CD4-positive, alpha-beta memory T cell (primary cell): ENCODE data around the gene CST6. TPM values are rescaled to one million over a fixed set of nuclear protein-coding genes. Genes with fewer than 3 reads are reported as not detected.

Experiments
- CTCF ChIA-PET: fragments of 350-600 bp; sonication (Branson Sonifier 250); formaldehyde crosslinking; loops from one replicate; lab custom pipeline; 2021; ENCODE audit warnings: inconsistent platforms; ENCODE audit not compliant: partially characterized antibody; lab: Charles Lee
- POLR2A ChIA-PET: fragments of 350-600 bp; sonication (Branson Sonifier 250); formaldehyde crosslinking; loops from one replicate; lab custom pipeline; 2021; ENCODE audit not compliant: partially characterized antibody; lab: Charles Lee
- DNase-seq, 5 donors: peaks; one replicate each; pipeline versions ENCODE4 v3.0.0 to v3.0.0-alpha.2; 2020 to 2022; ENCODE audit warnings: mixed read lengths in 1 of 5
- H3K27ac ChIP-seq: one replicate; pipeline ENCODE4 v1.7.0; 2013; ENCODE audit warnings: low read depth, low read length
- H3K27me3 ChIP-seq: 2 replicates; pipeline ENCODE4 v1.7.0; 2013; ENCODE audit warnings: mild to moderate bottlenecking, low read length, moderate library complexity; ENCODE audit not compliant: insufficient read depth
- H3K36me3 ChIP-seq: 2 replicates; pipeline ENCODE4 v1.7.0; 2013; ENCODE audit warnings: mild to moderate bottlenecking, low read length, moderate library complexity; ENCODE audit not compliant: insufficient read depth
- H3K4me1 ChIP-seq: 2 replicates; pipeline ENCODE4 v1.7.0; 2013; ENCODE audit warnings: mild to moderate bottlenecking, low read length, moderate library complexity; ENCODE audit not compliant: insufficient read depth
- H3K4me3 ChIP-seq, 2 donors: one replicate each; pipeline ENCODE4 v1.7.0; 2013; ENCODE audit warnings: low read length in 2 of 2, mild to moderate bottlenecking in 1 of 2
- H3K9me3 ChIP-seq, 2 donors: one replicate each; pipeline ENCODE4 v1.7.0; 2013; ENCODE audit warnings: low read length in 2 of 2, control low read depth in 1 of 2; ENCODE audit not compliant: control insufficient read depth in 1 of 2
- H3K27ac Mint-ChIP-seq, 7 donors: one replicate each; pipeline ENCODE4 v1.8.0; 2020 to 2021; ENCODE audit warnings: mixed read lengths in 7 of 7, mild to moderate bottlenecking in 6 of 7, inconsistent platforms in 3 of 7, moderate library complexity in 3 of 7
- H3K27me3 Mint-ChIP-seq, 2 donors: one replicate each; pipeline ENCODE4 v1.8.0; 2020 to 2021; ENCODE audit warnings: mixed read lengths in 2 of 2
- H3K36me3 Mint-ChIP-seq, 2 donors: one replicate each; pipeline ENCODE4 v1.8.0; 2020 to 2021; ENCODE audit warnings: mixed read lengths in 2 of 2, inconsistent platforms in 1 of 2, mild to moderate bottlenecking in 1 of 2
- H3K4me1 Mint-ChIP-seq, 4 donors: one replicate each; pipeline ENCODE4 v1.8.0; 2020 to 2021; ENCODE audit warnings: mixed read lengths in 4 of 4, mild to moderate bottlenecking in 1 of 4
- H3K4me3 Mint-ChIP-seq, 8 donors: one replicate each; pipeline ENCODE4 v1.8.0; 2020 to 2021; ENCODE audit warnings: mixed read lengths in 8 of 8, mild to moderate bottlenecking in 7 of 8, moderate library complexity in 6 of 8, inconsistent platforms in 3 of 8
- H3K9me3 Mint-ChIP-seq, 8 donors: one replicate each; pipeline ENCODE4 v1.8.0; 2020 to 2021; ENCODE audit warnings: mixed read lengths in 8 of 8, mild to moderate bottlenecking in 5 of 8, inconsistent platforms in 3 of 8, moderate library complexity in 1 of 8
- intact Hi-C: fragments of 100-400 bp; cut with micrococcal nuclease; formaldehyde crosslinking; loops from one replicate; pipeline ENCODE4 v1.15.1; 2023
- polyA plus RNA-seq, 2 donors: library from polyadenylated mRNA; unstranded; fragments of 300-500 nt; fragmentation: Illumina TruSeq; gene quantifications; one replicate each; pipeline ENCODE4 v1.2.3, GENCODE V29; 2021
- total RNA-seq, 2 experiments: library from RNA; stranded (reverse); gene quantifications; one replicate each; pipeline ENCODE4 v1.2.3, GENCODE V29; 2021

CST6 gene, protein sequence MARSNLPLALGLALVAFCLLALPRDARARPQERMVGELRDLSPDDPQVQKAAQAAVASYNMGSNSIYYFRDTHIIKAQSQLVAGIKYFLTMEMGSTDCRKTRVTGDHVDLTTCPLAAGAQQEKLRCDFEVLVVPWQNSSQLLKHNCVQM
- not detected for total RNA-seq
- not detected for polyA plus RNA-seq

- H3K27me3 Mint-ChIP-seq, result peaks cover 9 to 14% of the 10 kb centered on the region in 2 donors
- no peaks in the 10 kb centered on the region for H3K4me1 ChIP-seq
- H3K4me1 Mint-ChIP-seq, result peaks cover 0 to 5% (median 3%) of the 10 kb centered on the region in 4 donors
- H3K9me3 Mint-ChIP-seq, result no peaks in the 10 kb centered on the region
- no peak for DNase-seq
- peak within 1 kb of the TSS in 1 of 7 donors; percentile 35 for H3K27ac Mint-ChIP-seq
- H3K9me3 ChIP-seq, result no peaks in the 10 kb centered on the region
- peak within 1 kb of the TSS in 1 of 8 donors; percentile 16 for H3K4me3 Mint-ChIP-seq
- H3K36me3 Mint-ChIP-seq, result no peaks in the 10 kb centered on the region
- no peak within 1 kb of the TSS for H3K4me3 ChIP-seq
- ChIA-PET CTCF (interaction anchor here (2.7 to 3.7 kb wide), 2 partner anchors 11 to 33 kb away, joined by 9 to 16 read pairs; no protein-coding TSS in a partner anchor), POLR2A (interaction anchor here (0.6 kb wide), 1 partner anchor 159 kb away, joined by 3 read pairs; no protein-coding TSS in a partner anchor)
- intact Hi-C loops, result no loop called here
- peaks cover 13% of the 10 kb centered on the region for H3K27me3 ChIP-seq
- H3K36me3 ChIP-seq, result no peaks in the 10 kb centered on the region
- H3K27ac ChIP-seq, result no peak within 1 kb of the TSS
These were observed at the start of gene CST6 for GRCh38 chr11:66011785-66012303. CST6 (plus strand) TSS chr11:66012008; CDS start chr11:66012045, 37 bp downstream.

GRCh38 chr11:65962141-65962564, 49.7 kb upstream of the CST6 start:
- peaks cover 25 to 54% (median 31%) of the 10 kb centered on the region in 4 donors for H3K4me1 Mint-ChIP-seq
- DNase-seq, result peak in 1 of 5 donors; percentile 76
- no peaks in the 10 kb centered on the region for H3K9me3 Mint-ChIP-seq
- Histone ChIP-seq H3K4me1 (peaks cover 34% of the 10 kb centered on the region), H3K27ac (peak overlapping the region; percentile 96), H3K36me3 (peaks cover 34% of the 10 kb centered on the region), H3K9me3 (no peaks in the 10 kb centered on the region), H3K4me3 (peak overlapping the region; percentile 50 to 70), H3K27me3 (no peaks in the 10 kb centered on the region)
- peaks cover 25 to 54% of the 10 kb centered on the region in 2 donors for H3K36me3 Mint-ChIP-seq
- intact Hi-C loops, result no loop called here
- ChIA-PET CTCF (interaction anchor here (1.0 to 9.9 kb wide), 3 partner anchors 29 to 250 kb away, joined by 3 to 86 read pairs (median 3); partner anchors contain the start of genes CCDC85B, FIBP and KAT5), POLR2A (interaction anchor here (0.7 to 7.6 kb wide), 10 partner anchors 19 to 347 kb away, joined by 3 to 103 read pairs (median 8); partner anchors contain the start of genes BANF1, C11orf68, CCDC85B and DRAP1)
- H3K27ac Mint-ChIP-seq, result peak overlapping the region; percentile 92 to 100 (median 95)
- peak overlapping the region; percentile 80 to 99 (median 98) for H3K4me3 Mint-ChIP-seq
- H3K27me3 Mint-ChIP-seq, result no peaks in the 10 kb centered on the region

DNA sequence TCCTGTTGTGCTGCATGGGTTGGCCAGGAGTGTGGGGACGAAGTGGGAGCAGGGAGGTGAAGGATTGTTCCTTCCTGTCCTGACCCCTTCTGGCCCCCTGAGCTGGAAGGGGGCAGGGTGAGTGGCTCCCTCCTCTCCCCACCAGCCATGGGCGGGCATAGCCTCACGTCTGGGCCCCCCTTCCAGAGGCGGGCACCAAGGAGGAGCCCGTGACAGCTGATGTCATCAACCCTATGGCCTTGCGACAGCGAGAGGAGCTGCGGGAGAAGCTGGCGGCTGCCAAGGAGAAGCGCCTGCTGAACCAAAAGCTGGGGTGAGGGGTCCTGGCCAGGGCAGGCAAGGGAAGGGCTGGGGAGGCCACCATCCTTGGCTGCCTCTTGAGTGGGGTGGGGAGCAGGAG, 46.9 kb upstream of the CST6 start:
- H3K27me3 ChIP-seq, result no peaks in the 10 kb centered on the region
- Mint-ChIP-seq H3K36me3 (peaks cover 40 to 73% of the 10 kb centered on the region in 2 donors), H3K27ac (peak overlapping the region in 1 of 7 donors; percentile 92), H3K27me3 (no peaks in the 10 kb centered on the region), H3K4me3 (peak overlapping the region in 2 of 8 donors; percentile 39 to 49), H3K9me3 (no peaks in the 10 kb centered on the region), H3K4me1 (peaks cover 24 to 50% (median 33%) of the 10 kb centered on the region in 4 donors)
- H3K36me3 ChIP-seq, result peaks cover 57% of the 10 kb centered on the region
- intact Hi-C loops, result no loop called here
- no peak overlapping the region for H3K27ac ChIP-seq
- DNase-seq, result no peak
- H3K4me1 ChIP-seq, result peaks cover 26% of the 10 kb centered on the region
- CTCF ChIA-PET, result interaction anchor here (0.9 kb wide), 1 partner anchor 76 kb away, joined by 3 read pairs; the partner anchor contains the start of gene FIBP
- H3K4me3 ChIP-seq, result no peak overlapping the region
- POLR2A ChIA-PET, result no interaction called here
- no peaks in the 10 kb centered on the region for H3K9me3 ChIP-seq

DNA sequence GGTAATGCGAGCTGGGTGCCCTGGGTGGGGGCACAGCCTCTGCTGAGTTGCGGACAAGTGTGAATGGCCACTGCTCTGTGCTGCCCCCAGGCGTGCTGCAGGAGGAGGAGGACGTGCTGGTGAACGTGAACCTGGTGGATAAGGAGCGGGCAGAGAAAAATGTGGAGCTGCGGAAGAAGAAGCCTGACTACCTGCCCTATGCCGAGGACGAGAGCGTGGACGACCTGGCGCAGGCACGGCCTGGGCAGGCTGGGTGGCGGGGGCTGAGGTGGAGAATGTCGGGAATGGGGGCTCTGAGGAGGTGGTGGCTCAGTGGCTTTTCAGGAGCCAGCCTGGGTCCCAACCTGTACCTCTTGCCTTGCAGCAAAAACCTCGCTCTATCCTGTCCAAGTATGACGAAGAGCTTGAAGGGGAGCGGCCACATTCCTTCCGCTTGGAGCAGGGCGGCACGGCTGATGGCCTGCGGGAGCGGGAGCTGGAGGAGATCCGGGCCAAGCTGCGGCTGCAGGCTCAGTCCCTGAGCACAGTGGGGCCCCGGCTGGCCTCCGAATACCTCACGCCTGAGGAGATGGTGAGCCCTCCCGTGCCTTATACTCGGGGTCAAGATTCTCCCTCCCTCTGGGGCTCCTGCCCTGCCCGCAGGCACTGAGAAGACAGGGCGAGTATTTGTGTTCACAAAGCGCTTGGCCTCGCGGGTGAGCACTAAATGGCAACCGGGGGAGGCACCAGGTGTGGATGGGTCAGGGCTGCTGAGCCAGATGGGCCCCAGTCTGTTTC, 45.6 kb upstream of the CST6 start:
- CTCF ChIA-PET, result interaction anchor here (0.9 kb wide), 1 partner anchor 82 kb away, joined by 4 read pairs; no protein-coding TSS in a partner anchor
- intact Hi-C loops, result no loop called here
- Histone ChIP-seq H3K4me1 (peaks cover 23% of the 10 kb centered on the region), H3K27ac (no peak overlapping the region), H3K9me3 (no peaks in the 10 kb centered on the region), H3K27me3 (no peaks in the 10 kb centered on the region), H3K36me3 (peaks cover 64% of the 10 kb centered on the region), H3K4me3 (no peak overlapping the region)
- Mint-ChIP-seq H3K27me3 (no peaks in the 10 kb centered on the region), H3K4me1 (peaks cover 21 to 43% (median 34%) of the 10 kb centered on the region in 4 donors), H3K4me3 (no peak overlapping the region), H3K27ac (peak overlapping the region in 3 of 7 donors; percentile 41 to 78 (median 52)), H3K36me3 (peaks cover 46 to 77% of the 10 kb centered on the region in 2 donors), H3K9me3 (no peaks in the 10 kb centered on the region)
- POLR2A ChIA-PET, result no interaction called here
- no peak for DNase-seq

GRCh38 chr11:65967329-65967934, 44.4 kb upstream of the CST6 start:
- peaks cover 64% of the 10 kb centered on the region for H3K36me3 ChIP-seq
- H3K9me3 Mint-ChIP-seq, result no peaks in the 10 kb centered on the region
- peak overlapping the region in 1 of 7 donors; percentile 8 for H3K27ac Mint-ChIP-seq
- H3K27me3 Mint-ChIP-seq, result no peaks in the 10 kb centered on the region
- H3K4me3 ChIP-seq, result no peak overlapping the region
- intact Hi-C loops, result no loop called here
- no peak for DNase-seq
- H3K4me1 Mint-ChIP-seq, result peaks cover 16 to 33% (median 28%) of the 10 kb centered on the region in 4 donors
- no peak overlapping the region for H3K4me3 Mint-ChIP-seq
- no peaks in the 10 kb centered on the region for H3K9me3 ChIP-seq
- peaks cover 19% of the 10 kb centered on the region for H3K4me1 ChIP-seq
- H3K36me3 Mint-ChIP-seq, result peaks cover 51 to 76% of the 10 kb centered on the region in 2 donors
- ChIA-PET CTCF (interaction anchor here (0.7 to 1.1 kb wide), 2 partner anchors 83 to 184 kb away, joined by 3 to 4 read pairs; no protein-coding TSS in a partner anchor), POLR2A (interaction anchor here (1.7 kb wide), 1 partner anchor 49 kb away, joined by 4 read pairs; the partner anchor contains the start of gene C11orf68)
- no peaks in the 10 kb centered on the region for H3K27me3 ChIP-seq
- no peak overlapping the region for H3K27ac ChIP-seq

GRCh38 chr11:65968600-65969482, 43.0 kb upstream of the CST6 start:
- Histone ChIP-seq H3K27ac (no peak overlapping the region), H3K4me1 (peaks cover 5% of the 10 kb centered on the region), H3K27me3 (no peaks in the 10 kb centered on the region), H3K9me3 (no peaks in the 10 kb centered on the region), H3K36me3 (peaks cover 64% of the 10 kb centered on the region), H3K4me3 (no peak overlapping the region)
- DNase-seq, result no peak
- POLR2A ChIA-PET, result interaction anchor here (1.7 kb wide), 1 partner anchor 51 kb away, joined by 4 read pairs; the partner anchor contains the start of gene C11orf68
- peaks cover 52 to 77% of the 10 kb centered on the region in 2 donors for H3K36me3 Mint-ChIP-seq
- peaks cover 5 to 19% (median 18%) of the 10 kb centered on the region in 4 donors for H3K4me1 Mint-ChIP-seq
- peak overlapping the region in 2 of 7 donors; percentile 57 for H3K27ac Mint-ChIP-seq
- H3K4me3 Mint-ChIP-seq, result no peak overlapping the region
- CTCF ChIA-PET, result no interaction called here
- intact Hi-C loops, result no loop called here
- no peaks in the 10 kb centered on the region for H3K9me3 Mint-ChIP-seq
- no peaks in the 10 kb centered on the region for H3K27me3 Mint-ChIP-seq
